GM12874 (cell line): Measurements from ENCODE around the gene ZXDC.

Source experiments
- TF ChIP-seq, protein P1 (sequence below): IDR thresholded peaks from 2 replicates; pipeline ENCODE4 v1.5.1; 2011; ENCODE audit warnings: low read depth, mild to moderate bottlenecking, control low read depth, low read length, moderate library complexity; ENCODE audit not compliant: insufficient read depth

Gene ZXDC

DNA sequence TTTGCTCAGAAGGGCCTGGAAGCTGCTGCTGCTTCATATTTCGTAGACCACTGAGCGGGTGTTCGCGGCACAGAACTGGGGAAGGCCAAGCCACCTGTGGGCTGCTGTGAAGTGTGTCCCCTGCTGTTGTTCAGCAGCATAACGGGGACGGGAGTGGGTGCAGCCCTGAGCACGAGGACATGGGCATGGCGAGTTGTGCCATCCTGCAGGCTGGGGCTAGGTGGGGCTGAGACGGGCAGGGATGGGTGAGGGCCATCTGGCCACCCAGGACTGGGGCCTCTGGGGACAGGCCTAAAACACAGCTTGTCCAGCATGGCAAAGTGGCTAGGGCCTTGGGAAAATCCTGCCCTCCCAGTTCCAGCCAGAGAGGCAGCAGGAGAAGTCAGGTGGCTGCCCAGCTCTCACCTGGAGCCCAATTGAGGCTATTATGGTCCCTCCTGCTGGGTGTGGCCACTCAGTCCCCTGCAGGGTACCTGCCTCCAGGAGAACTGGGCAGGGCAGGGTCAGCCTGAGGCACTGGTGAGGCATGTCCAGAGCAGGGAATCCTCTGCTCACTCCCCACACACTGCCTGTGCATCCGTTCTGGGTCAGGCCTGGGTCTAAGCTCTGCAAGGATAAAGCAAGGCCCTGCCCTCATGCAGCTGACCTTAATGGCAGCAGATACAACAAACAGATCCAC lies 51.5 kb downstream of the ZXDC start:
- TF ChIP-seq, protein P1, sequence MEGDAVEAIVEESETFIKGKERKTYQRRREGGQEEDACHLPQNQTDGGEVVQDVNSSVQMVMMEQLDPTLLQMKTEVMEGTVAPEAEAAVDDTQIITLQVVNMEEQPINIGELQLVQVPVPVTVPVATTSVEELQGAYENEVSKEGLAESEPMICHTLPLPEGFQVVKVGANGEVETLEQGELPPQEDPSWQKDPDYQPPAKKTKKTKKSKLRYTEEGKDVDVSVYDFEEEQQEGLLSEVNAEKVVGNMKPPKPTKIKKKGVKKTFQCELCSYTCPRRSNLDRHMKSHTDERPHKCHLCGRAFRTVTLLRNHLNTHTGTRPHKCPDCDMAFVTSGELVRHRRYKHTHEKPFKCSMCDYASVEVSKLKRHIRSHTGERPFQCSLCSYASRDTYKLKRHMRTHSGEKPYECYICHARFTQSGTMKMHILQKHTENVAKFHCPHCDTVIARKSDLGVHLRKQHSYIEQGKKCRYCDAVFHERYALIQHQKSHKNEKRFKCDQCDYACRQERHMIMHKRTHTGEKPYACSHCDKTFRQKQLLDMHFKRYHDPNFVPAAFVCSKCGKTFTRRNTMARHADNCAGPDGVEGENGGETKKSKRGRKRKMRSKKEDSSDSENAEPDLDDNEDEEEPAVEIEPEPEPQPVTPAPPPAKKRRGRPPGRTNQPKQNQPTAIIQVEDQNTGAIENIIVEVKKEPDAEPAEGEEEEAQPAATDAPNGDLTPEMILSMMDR, result no peak

DNA sequence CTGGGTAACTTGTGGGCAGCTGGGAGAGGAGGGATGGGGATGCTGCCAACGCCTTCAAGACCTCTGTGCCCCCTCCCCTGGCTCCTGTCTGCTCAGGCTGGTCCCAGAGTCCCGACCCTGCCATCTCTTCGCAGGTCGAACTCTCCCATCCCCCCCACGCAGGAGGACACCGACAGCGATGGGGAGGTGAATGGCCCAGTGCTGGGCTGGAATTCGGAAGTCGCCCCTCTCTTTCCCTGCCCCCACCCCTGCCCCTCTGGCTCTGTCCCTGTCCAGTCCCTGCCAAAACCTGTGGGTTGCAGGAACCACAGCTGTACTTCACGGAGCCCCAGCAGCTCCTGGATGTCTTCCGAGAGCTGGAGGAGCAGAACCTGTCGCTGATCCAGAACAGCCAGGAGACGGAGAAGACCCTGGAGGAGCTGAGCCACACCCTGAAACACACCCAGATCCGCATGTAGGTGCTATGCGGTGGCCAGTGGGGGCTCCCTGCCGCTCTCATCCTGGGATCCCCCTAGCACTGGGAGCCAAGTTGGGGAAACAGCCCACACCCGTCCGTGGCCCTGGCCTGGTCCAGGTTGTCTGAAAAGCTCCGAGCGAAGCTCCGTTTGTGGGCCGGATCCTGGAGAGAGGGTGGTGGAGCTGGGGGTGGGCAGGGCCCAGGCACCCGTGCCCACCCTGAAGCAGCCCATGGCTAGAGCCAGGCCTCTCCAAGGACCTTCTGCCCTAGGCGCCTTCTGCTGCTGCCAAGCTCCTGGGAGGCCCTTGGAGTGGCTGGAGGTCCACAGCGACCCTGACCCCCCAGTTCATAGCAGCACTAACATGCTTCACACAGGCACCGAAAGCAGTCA lies 52.3 kb downstream of the ZXDC start:
- TF ChIP-seq, protein P1, result no peak

DNA sequence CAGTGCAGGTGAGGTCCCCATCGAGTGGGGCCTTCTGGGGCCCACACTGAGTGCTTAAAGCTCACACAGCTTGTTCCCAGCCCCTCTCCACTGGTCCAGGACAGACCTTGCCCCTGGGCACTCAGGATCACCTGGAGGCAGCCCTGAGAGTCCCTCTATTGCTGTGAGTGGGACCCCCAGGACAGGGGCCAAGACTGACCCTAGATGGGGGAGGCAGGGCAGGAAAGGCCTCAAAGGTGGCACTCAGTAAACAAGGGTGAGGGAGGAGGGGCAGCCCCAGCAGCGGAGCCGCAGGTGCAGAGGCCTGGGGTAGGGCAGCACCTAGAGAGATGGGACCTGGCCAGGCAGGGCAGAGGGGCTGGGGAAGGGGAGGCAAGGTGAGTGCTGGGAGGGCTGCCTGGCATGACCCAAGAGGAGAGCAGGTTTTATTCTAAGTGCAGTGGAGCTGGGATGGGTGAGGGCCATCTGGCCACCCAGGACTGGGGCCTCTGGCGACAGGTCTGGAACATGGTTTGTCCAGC lies 53.1 kb downstream of the ZXDC start:
- TF ChIP-seq, protein P1, result no peak

DNA sequence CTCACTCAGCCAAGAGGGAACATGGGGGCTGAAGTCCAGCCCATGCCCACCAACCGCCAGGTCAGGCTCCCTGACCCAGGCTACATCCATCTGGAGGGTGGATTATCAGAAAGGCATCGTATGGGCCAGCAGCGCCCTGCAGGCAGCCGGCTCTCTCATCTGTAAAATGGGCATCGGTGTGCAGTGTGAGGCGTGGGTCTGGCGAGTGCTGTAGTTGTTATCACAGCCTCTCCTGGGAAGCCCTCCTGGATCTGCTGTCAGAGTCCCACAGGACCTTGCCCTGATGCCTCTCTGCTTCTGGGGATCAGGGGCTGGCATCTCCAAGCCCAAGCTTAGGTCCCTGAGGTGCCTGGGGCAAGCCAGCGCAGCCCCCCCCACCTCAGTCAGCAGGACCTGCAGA lies 53.6 kb downstream of the ZXDC start:
- TF ChIP-seq, protein P1, result no peak

DNA sequence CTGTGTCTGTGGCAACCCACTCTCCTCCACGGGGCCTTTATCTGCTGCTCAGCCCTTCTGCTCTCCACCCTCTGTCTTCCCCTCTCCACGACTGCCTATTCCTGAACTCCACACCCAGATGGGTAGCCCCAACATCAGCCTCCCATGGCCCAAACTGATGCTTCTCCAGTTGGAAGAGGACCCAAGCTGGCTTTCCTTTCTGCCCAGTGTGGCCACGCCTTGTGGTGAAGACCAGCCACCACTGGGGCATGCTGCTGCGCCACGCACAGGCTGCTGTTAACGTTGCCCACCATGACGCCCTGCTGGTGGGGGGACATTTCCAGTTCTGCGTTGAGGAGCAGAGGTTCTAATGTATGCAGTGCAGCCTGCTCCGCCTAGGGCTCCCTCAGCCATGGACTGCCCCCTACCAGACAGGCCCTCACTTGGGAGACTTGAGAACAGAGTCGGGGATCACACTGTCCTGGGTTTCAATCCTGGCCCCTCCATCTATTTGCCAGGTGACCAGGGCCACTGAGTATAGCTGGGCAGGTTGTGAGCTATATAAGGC lies 54.0 kb downstream of the ZXDC start:
- TF ChIP-seq, protein P1, result no peak

DNA sequence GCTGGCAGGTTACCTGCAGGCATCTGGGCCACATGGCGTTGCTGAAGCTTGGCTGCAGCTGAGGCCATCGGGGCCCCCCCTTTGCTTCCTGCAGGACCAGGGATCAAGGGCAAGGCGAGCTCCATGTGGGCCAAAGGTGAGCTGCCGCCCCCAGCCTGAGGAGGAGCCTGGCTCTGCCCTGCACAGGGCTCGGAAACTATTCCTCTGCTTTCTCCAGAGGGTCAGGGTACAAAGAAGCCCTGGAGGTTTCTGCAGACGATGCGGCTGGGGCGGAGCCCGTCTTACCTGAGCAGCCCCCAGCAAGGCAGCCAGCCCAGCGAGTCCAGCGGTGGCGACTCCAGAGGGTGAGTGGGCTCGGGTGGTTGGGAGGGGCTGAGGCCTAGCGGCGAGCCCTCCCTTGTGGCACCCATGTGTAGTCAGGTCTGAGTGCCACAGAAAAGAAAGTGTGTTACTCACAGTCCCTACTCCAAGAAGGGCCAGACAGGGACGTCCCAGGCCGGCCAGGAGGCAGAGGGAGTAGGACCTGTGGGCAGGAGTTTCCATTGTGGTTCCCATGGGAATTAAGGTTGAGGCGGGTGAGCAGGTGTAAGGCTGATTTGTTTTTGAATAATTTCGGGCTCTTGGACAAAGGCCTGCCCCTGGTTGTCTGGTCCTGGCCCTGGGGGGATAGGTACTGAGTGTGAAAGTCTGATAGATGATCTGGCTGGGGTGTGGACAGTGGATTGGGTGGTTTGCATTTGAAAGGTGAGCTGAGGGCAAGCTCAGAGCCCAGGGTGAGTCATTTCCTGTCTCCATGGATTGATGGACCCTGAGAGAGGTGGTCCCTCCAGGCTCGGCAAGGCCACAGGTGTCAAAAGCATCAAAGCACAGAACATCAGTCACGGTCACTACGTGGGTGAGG lies 55.6 kb downstream of the ZXDC start:
- TF ChIP-seq, protein P1, result no peak

DNA sequence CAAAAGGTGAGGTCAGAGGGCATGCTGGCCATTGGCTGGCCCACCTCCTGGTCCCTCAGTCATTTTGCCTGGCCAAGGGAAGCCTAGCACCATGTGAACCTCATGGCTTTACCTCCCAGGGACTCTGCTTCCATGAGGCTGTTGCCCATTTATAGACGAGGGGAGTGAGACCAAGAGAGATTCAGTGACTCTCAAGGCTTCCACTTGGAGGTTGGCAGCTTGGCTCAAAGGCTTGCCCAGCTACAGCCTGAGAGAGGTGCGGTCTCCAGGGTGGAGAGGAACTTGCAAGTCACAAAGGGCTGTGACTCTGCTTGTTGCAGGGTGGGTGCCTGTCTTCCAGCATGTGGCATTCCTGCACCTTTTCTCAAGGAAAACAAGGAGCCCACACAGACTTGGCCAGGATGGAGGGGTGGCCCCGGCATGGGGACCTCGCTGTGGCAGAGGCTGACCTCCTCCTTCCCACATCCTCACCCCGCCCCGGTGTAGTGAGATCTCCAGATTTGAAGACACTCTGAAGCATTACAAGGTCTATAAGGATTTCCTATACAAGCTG lies 56.5 kb downstream of the ZXDC start:
- TF ChIP-seq, protein P1, result no peak
